IMR-90 (cell line): ENCODE data around the gene PLXDC2. TPM values are rescaled to one million over a fixed set of nuclear protein-coding genes. Genes with fewer than 3 reads are reported as not detected.

ENCODE experiments used
- ATAC-seq: fragments of 200-7000 bp; cut with Tn5 transposase; 2 replicates; pipeline ENCODE4 v1.9.1; 2020; ENCODE audit warnings: low read depth, mild to moderate bottlenecking, moderate library complexity
- BruUV-seq: library from RNA; stranded (reverse); fragments of 400-500 nt; replicated peaks from 2 replicates; lab custom pipeline; 2021; lab: Mats Ljungman, UMichigan
- CTCF ChIA-PET: fragments of 300-600 bp; formaldehyde crosslinking; extraction: SDS; loops from one replicate; lab custom pipeline; 2021; ENCODE audit warnings: antibody characterized with exemption; lab: Yijun Ruan, JAX
- POLR2A ChIA-PET: fragments of 300-600 bp; sonication (Branson Sonifier 250); formaldehyde crosslinking; loops from one replicate; lab custom pipeline; 2022; ENCODE audit warnings: antibody characterized with exemption; ENCODE audit not compliant: unreplicated experiment; lab: Charles Lee
- DNase-seq: peaks from one replicate; pipeline ENCODE4 v3.0.0; 2013
- H2AFZ ChIP-seq: replicated peaks from 2 replicates; pipeline ENCODE3; 2013; ENCODE audit warnings: low read length, mild to moderate bottlenecking; ENCODE audit not compliant: poor library complexity
- H2AK5ac ChIP-seq: 2 replicates; pipeline ENCODE4 v1.6.1; 2013; ENCODE audit warnings: low read depth, low read length, inconsistent platforms
- H2AK9ac ChIP-seq: replicated peaks from 2 replicates; pipeline ENCODE3; 2013; ENCODE audit warnings: mild to moderate bottlenecking, low read depth, low read length, moderate library complexity; ENCODE audit not compliant: poor library complexity
- H2BK120ac ChIP-seq: 2 replicates; pipeline ENCODE4 v1.6.1; 2013; ENCODE audit warnings: low read depth, low read length, inconsistent platforms
- H2BK15ac ChIP-seq: 3 replicates; pipeline ENCODE4 v1.6.1; 2013; ENCODE audit warnings: low read depth, low read length, inconsistent platforms
- H2BK20ac ChIP-seq: 2 replicates; pipeline ENCODE4 v1.6.1; 2013; ENCODE audit warnings: low read depth, mild to moderate bottlenecking, inconsistent platforms, low read length, moderate library complexity
- H2BK5ac ChIP-seq: 2 replicates; pipeline ENCODE4 v1.6.1; 2013; ENCODE audit warnings: mild to moderate bottlenecking, low read depth, low read length, inconsistent platforms; ENCODE audit not compliant: poor library complexity, severe bottlenecking
- H3K14ac ChIP-seq: replicated peaks from 2 replicates; pipeline ENCODE4 v1.6.1; 2013; ENCODE audit warnings: low read depth, low read length, inconsistent platforms
- H3K18ac ChIP-seq: 2 replicates; pipeline ENCODE4 v1.6.1; 2013; ENCODE audit warnings: low read depth, low read length, control low read depth
- H3K23ac ChIP-seq: 2 replicates; pipeline ENCODE4 v1.6.1; 2013; ENCODE audit warnings: low read depth, low read length, inconsistent platforms
- H3K27ac ChIP-seq: 2 replicates; pipeline ENCODE4 v1.5.1; 2013; ENCODE audit warnings: mild to moderate bottlenecking, control low read depth, low read length; ENCODE audit not compliant: insufficient read depth
- H3K27me3 ChIP-seq: 2 replicates; pipeline ENCODE4 v1.6.1; 2013; ENCODE audit warnings: low read length; ENCODE audit not compliant: control insufficient read depth, insufficient read depth
- H3K36me3 ChIP-seq: 2 replicates; pipeline ENCODE4 v1.6.1; 2013; ENCODE audit warnings: low read length, mixed read lengths; ENCODE audit not compliant: control insufficient read depth, insufficient read depth
- H3K4ac ChIP-seq: 2 replicates; pipeline ENCODE4 v1.6.1; 2013; ENCODE audit warnings: low read depth, low read length, inconsistent platforms
- H3K4me1 ChIP-seq: 2 replicates; pipeline ENCODE4 v1.6.1; 2013; ENCODE audit warnings: low read length, mixed read lengths; ENCODE audit not compliant: control insufficient read depth, insufficient read depth
- H3K4me2 ChIP-seq: 2 replicates; pipeline ENCODE4 v1.6.1; 2013; ENCODE audit warnings: low read depth, mild to moderate bottlenecking, control low read depth, low read length, moderate library complexity
- H3K4me3 ChIP-seq: 2 replicates; pipeline ENCODE4 v1.5.1; 2013; ENCODE audit warnings: low read depth, mild to moderate bottlenecking, control low read depth, low read length, moderate library complexity; ENCODE audit not compliant: insufficient read depth
- H3K56ac ChIP-seq: 2 replicates; pipeline ENCODE4 v1.6.1; 2013; ENCODE audit warnings: low read length, inconsistent platforms; ENCODE audit not compliant: insufficient read depth; ENCODE audit errors: extremely low read depth
- H3K79me1 ChIP-seq, 2 experiments: 2 replicates each; pipeline ENCODE4 v1.6.1; 2013; ENCODE audit warnings: low read length in 2 of 2, inconsistent platforms in 1 of 2, low read depth in 1 of 2
- H3K9ac ChIP-seq: 2 replicates; pipeline ENCODE4 v1.6.1; 2013; ENCODE audit warnings: low read depth, low read length, control low read depth
- H3K9me1 ChIP-seq: 2 replicates; pipeline ENCODE4 v1.6.1; 2013; ENCODE audit warnings: low read length, inconsistent platforms; ENCODE audit not compliant: insufficient read depth
- H3K9me3 ChIP-seq: 2 replicates; pipeline ENCODE4 v1.6.1; 2013; ENCODE audit warnings: low read length; ENCODE audit not compliant: control insufficient read depth, insufficient read depth
- H4K20me1 ChIP-seq: 2 replicates; pipeline ENCODE4 v1.6.1; 2013; ENCODE audit warnings: low read length, inconsistent platforms; ENCODE audit not compliant: insufficient read depth
- H4K5ac ChIP-seq: 2 replicates; pipeline ENCODE4 v1.6.1; 2013; ENCODE audit warnings: mild to moderate bottlenecking, low read depth, low read length, control low read depth
- H4K8ac ChIP-seq, 2 experiments: 2 replicates each; pipeline ENCODE4 v1.6.1; 2013; ENCODE audit warnings: low read depth in 2 of 2, low read length in 2 of 2, control low read depth in 1 of 2, inconsistent platforms in 1 of 2
- H4K91ac ChIP-seq: 2 replicates; pipeline ENCODE4 v1.6.1; 2013; ENCODE audit warnings: low read depth, low read length, inconsistent platforms; ENCODE audit not compliant: insufficient read depth
- RCOR1 ChIP-seq: IDR thresholded peaks from 2 replicates; pipeline ENCODE4 v1.6.1; 2012; ENCODE audit warnings: mild to moderate bottlenecking, low read length, improper control_type of control experiment; ENCODE audit not compliant: insufficient replicate concordance
- RFX5 ChIP-seq: IDR thresholded peaks from 2 replicates; pipeline ENCODE4 v1.8.0; 2012; ENCODE audit warnings: low read depth, mild to moderate bottlenecking, low read length, moderate library complexity
- WGBS, 2 experiments: methylation state at CpG; one replicate each; pipeline versions ENCODE4 v1.1.5 to v1.1.7; 2013; ENCODE audit warnings: missing lambda C conversion rate in 2 of 2; ENCODE audit not compliant: insufficient read length in 1 of 2; ENCODE audit errors: extremely low coverage in 2 of 2; 5-methylcytosine and 5-hydroxymethylcytosine counted together
- dilution Hi-C: fragments of 300-500 bp; cut with HindIII; formaldehyde crosslinking; loops from one replicate; pipeline ENCODE4 v1.14.3; 2018; ENCODE audit warnings: low sequenced_read_pairs; ENCODE audit not compliant: unreplicated experiment
- in situ Hi-C: fragments of 300-500 bp; cut with MboI; formaldehyde crosslinking; loops from 3 replicates; pipeline ENCODE4 v1.14.3; 2019; ENCODE audit warnings: low sequenced_read_pairs, inconsistent platforms, mixed read lengths
- intact Hi-C: fragments of 100-400 bp; cut with micrococcal nuclease; formaldehyde crosslinking; loops from 2 replicates; pipeline ENCODE4 v1.10.0; 2022
- polyA plus RNA-seq, 3 experiments: library from polyadenylated mRNA; depleted of rRNA; stranded (reverse); fragments of >200 nt; gene quantifications; 2 replicates each; pipeline ENCODE4 v1.2.3, GENCODE V29; 2012; ENCODE audit warnings: low replicate concordance in 1 of 3
- total RNA-seq: library from RNA; depleted of rRNA; stranded (reverse); fragments of >200 nt; gene quantifications from 2 replicates; pipeline ENCODE4 v1.2.3, GENCODE V29; 2012

Gene PLXDC2
- total and polyA plus RNA-seq, 2 of the 4 experiments (the other 2 are of a cell fraction) = 3.2 to 6.1 TPM

DNA sequence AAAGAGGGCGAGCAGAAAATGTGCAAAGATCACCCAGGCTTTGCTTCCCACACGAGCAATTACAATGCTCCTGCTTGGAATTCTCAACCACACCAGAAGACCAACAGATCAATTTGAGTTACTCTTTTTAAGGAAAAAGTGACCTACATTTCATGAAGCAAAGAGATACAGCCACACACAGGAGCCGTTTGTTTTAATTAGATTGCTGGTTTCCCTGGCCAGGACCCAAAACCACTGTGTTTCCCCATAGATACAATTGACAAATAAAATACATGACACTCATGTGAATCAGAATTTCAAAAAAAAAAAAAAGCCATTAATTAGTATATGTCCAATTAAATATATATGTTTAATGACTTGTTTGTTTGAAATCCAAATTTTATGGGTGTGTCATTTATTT is 458.3 kb downstream of the PLXDC2 start:
- H3K9me1 ChIP-seq = no peaks in the 10 kb centered on the region
- H2BK15ac ChIP-seq = no peak overlapping the region
- H3K4me1 ChIP-seq = 0 out of 2 replicates have a peak, but pooled peaks cover 2% of the 10 kb centered on the region
- dilution Hi-C loops = no loop called here
- no peak overlapping the region for H3K56ac ChIP-seq
- in situ Hi-C loops = no loop called here
- H3K9ac ChIP-seq = no peak overlapping the region
- ATAC-seq (no peak), DNase-seq (no peak)
- no peak overlapping the region for H3K4me2 ChIP-seq
- no peaks in the 10 kb centered on the region for H3K79me1 ChIP-seq
- H3K36me3 ChIP-seq = no peaks in the 10 kb centered on the region
- WGBS, 2 experiments = no CpG with 5 or more reads among the region's 3 CpGs
- BruUV-seq = no TSS peak
- ChIA-PET POLR2A (no interaction called here), CTCF (no interaction called here)
- H3K27me3 ChIP-seq = no peaks in the 10 kb centered on the region
- no peak overlapping the region for H3K4me3 ChIP-seq
- H4K5ac ChIP-seq = no peak overlapping the region
- H3K4ac ChIP-seq = no peak overlapping the region
- H4K8ac ChIP-seq = no peak overlapping the region
- no peak overlapping the region for H2AFZ ChIP-seq
- H3K27ac ChIP-seq = no peak overlapping the region
- H2AK9ac ChIP-seq = no peak overlapping the region
- H3K18ac ChIP-seq = no peak overlapping the region
- H2BK20ac ChIP-seq = no peak overlapping the region
- no peak overlapping the region for H3K23ac ChIP-seq
- no peak overlapping the region for H2BK120ac ChIP-seq
- TF ChIP-seq RCOR1 (no peak), RFX5 (no peak)
- no peak overlapping the region for H4K91ac ChIP-seq
- no peak overlapping the region for H3K14ac ChIP-seq
- H2AK5ac ChIP-seq = no peak overlapping the region
- no peaks in the 10 kb centered on the region for H3K9me3 ChIP-seq
- intact Hi-C loops = no loop called here
- H2BK5ac ChIP-seq = no peak overlapping the region
- H4K20me1 ChIP-seq = no peaks in the 10 kb centered on the region
